T-helper 1 cell treated with Interleukin-12 subunit alpha and Interleukin-12 subunit beta and Interleukin-4 antibody, amounts not matched to agents 30 ng/mL and 1 ng/mL, for 36 hours (primary cell): ENCODE data around the gene GNA14. TPM values are rescaled to one million over a fixed set of nuclear protein-coding genes. Genes with fewer than 3 reads are reported as not detected.
"Not testable (repeated sequence)": the region's sequence is repeated elsewhere in the genome, so short reads cannot be mapped to it uniquely, and the experiment has no call there.

Experiments
- intact Hi-C: fragments of 100-400 bp; cut with micrococcal nuclease; formaldehyde crosslinking; loops from one replicate; pipeline ENCODE4 v1.15.1; 2024
- total RNA-seq: library from RNA; stranded (reverse); gene quantifications from 2 replicates; pipeline ENCODE4 v1.2.3, GENCODE V29; 2022

GNA14 gene
- total RNA-seq, 1 donor from 2014 or later, result not detected

DNA sequence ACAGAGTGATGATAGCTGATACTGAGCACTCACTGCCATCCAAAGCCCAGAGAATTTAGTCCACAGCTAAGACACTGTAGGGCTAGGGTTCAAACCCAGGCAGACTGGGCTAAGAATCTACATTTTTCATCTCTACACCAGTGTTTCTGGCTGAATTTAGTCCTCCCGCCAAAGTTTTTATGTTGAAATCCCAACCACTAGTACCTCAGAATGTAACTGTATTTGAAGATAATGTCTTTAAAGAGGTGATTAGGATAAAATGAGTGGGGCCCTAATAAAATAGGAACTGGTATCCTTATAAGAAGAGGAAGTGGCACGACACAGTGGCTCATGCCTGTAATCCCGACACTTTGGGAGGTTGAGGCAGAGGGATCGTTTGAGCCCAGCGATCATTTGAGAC lies 4.3 kb downstream of the GNA14 start:
- intact Hi-C loops, result no loop called here

DNA sequence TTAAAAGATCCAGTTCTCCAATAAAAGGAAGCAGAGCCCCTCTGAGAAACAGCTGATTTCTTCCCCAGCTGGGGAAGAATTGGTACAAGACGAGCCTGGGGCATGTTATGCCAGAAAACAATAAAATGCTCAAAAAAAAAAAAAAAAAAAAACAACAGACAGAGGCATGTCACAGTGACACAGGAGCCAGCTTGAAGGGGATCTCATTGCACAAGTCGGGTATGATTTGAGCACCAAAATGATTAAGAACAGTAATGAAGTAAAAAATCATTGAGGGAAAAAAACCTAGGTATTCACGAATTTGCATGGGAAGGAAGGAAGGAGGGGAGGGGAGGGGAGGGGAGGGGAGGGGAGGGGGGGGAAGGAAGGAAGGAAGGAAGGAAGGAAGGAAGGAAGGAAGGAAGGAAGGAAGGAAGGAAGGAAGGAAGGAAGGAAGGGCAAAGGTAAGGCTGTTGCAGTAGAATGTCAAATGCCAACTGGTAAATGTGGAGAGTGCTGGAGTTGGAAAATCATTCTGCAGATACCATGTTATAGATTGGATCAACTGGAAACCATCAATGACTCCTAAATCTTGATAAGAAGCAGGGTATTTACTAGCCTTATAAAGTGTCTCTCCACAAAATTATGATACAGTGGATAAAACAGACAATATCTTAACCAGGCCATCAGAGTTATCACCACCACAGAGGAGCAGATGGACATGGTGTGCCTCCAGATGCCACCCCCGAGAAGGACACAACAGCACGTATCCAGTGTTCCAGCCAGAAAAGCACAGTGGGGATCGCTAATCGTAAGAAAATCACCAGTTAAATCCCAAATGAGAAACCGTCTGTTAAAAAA lies 7.2 kb downstream of the GNA14 start:
- intact Hi-C loops, result no loop called here

DNA sequence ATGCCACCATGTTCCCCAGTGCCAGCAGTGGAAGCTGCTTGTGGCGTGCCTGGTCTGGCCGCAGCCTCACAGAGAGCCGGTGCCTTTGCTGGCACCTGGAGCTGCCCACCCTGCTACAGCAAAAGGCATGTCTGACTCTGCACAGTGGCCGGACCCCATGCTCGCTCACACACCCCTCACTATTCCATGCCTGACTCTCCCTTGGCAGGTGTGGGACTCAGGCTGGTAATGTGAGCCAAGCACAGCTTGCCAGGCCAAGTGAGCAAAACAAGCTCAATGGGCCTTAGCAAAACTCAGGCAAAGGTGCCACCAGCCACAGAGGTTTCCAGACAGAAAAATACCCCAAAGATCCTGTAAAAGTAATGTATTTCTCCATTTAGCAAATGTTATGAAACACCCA lies 15.5 kb downstream of the GNA14 start:
- intact Hi-C loops, result no loop called here

DNA sequence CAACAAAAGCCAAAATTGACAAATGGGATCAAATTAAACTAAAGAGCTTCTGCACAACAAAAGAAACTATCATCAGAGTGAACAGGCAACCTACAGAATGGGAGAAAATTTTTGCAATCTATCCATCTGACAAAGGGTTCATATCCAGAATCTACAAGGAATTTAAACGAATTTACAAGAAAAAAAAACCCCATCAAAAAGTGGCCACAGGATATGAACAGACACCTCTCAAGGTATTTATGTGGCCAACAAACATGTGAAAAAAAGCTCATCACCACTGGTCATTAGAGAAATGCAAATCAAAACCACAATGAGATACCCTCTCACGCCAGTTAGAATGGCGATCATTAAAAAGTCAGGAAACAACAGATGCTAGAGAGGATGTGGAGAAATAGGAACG lies 19.3 kb downstream of the GNA14 start:
- intact Hi-C loops, result not testable (repeated sequence)

DNA sequence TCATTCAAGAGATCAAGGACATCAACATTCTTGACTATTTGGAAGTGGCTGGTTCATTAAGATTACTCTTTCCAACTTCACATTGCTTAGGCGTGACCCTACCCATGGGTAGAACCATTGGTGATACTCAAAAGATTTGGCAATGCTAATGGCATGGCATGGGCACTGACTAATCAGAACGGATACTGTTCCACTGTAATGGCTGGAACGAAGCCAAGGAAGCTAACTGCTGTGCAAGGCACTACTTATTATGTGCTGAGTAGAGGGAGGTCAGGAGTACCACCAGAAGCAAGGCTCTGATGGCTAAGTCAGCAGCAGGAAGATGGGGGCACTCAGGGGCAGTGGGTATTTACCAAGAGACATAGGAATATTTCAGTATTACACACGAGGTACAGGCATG lies 31.9 kb downstream of the GNA14 start:
- intact Hi-C loops, result no loop called here

DNA sequence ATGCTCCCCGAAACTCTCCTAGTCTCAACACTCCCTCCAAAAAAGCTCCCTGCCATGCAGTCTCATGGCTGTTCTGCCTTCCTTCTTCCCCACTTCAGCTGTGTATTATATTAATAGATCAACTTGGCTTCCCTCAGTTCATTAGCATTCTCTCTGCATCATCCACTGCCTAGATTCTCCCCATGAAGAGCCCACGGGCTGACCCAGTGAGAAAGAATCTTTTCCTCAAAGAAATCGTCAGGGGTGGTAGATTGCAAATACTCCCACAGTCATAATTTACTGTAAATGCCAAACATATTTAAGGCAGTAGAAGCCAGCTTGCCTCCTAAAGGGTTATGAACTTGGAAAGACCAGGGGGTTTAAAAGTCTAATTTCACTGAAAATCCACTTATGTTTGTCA lies 33.5 kb downstream of the GNA14 start:
- intact Hi-C loops, result no loop called here

DNA sequence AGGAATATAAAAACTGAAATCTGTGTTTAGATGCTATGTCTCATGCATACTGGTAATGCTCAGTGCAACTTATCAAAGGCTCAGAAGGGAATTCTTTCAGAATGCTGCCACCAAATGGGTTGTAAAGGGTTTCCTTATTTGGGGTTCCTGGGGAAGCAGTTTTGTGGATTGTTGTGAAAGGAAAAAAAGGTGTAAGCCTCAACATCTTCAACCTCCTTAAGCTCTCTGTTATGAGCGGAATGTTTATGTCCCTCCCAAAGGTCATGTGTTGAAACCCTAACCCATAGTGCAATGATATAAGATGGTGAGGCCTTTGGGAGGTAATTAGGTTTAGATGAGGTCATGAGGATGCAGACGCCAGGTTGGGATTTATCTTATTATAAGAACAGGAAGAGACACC lies 41.6 kb downstream of the GNA14 start:
- intact Hi-C loops, result no loop called here

DNA sequence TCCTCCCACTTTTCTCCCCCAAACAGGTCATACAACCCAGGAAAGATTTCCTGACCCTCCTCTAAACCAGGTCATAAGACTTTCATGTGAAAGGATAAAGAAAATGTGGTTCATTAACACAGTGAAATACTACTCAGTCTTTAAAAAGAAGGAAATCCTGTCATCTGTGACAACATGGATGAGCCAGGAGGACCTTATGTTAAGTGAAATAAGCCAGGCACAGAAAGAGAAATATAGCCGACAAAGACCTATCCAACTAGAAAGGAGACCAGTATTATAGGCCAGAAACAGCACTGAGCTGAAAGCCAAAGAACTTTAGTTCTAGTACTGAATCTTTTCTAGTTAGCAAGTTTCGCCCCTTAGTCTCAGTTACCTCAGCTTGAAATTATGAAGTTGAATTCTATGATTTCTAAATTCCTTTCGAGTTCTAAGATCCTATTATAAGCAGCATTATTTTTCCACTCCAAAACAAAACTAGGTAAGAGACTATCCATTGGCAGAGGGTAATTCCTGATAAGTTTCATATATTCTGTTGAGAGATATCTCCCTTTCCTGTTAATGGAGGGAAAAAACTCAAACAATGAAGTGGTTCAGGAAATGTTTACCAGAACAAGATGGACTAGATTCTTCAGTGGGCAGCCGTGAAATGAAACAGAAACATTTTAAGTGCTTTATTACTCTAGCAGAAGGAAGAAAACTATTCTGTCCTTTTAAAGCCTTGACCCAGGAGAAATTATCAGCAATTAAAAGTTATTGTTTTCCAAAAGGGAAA lies 42.5 kb downstream of the GNA14 start:
- intact Hi-C loops, result no loop called here

DNA sequence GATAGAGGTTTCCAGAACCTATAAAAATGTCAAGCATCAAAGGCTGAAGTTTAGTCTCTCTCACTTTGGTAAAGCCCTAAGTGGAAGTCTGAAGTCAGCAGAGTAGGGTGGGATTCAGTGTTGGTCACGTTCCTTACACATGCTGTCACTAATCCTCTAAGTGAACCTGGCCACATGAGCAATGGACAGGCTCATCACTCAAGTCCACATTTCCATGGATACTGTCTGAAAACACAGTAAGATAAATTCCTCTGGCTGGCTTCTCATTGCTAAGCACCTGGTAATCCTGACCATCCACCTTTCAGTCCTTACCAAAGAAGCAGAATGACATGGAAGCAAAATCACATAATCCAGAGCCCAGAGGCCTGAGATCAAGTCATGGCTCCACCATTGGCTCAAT lies 43.8 kb downstream of the GNA14 start:
- intact Hi-C loops, result no loop called here

DNA sequence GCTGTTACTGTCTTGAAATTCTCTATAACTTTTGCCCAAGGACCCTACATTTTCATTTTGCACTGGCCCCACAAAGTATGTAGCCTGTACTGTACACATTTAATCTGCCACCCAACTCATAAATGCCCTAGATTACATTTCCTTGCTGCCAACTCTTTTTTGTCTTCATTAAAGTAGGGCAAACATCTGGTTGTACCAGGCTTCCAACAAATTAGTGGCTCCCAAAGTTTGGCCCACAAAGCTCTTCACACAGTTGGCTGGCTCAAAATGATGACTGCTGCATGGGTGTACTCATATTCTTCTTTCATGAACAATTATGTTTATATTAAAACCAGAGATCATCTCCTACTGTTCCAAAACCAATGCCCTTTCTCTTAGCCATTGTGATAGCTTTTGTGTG lies 45.3 kb downstream of the GNA14 start:
- intact Hi-C loops, result no loop called here

DNA sequence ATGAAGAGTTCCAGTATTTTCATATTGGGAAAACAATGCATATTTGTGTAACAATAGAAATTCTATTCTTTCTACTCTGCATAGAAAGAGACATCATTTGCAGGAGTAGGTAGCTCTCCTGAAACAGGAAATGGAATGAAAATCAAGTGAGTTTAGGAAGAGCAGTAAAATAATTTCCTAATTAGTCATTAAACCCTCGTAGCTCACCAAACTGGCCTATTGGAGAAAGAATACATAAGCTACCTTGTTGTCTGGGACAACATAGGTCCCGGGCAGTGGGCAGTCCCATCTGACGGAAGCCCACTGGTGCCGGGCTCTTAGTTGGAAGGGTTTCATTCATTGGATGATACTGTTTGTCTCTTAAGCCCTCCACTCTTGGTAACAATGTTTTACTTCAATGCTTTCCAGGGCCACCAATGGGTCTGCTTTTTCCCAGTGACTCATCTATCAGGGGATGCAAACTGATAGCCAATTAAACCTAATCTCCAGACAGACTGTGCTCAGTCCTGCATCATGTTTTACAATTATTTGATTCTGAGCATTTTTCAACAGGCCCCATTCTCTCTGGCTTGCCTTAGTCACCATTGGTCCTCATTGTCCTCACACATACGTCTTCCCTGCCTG lies 46.5 kb downstream of the GNA14 start:
- intact Hi-C loops, result no loop called here

DNA sequence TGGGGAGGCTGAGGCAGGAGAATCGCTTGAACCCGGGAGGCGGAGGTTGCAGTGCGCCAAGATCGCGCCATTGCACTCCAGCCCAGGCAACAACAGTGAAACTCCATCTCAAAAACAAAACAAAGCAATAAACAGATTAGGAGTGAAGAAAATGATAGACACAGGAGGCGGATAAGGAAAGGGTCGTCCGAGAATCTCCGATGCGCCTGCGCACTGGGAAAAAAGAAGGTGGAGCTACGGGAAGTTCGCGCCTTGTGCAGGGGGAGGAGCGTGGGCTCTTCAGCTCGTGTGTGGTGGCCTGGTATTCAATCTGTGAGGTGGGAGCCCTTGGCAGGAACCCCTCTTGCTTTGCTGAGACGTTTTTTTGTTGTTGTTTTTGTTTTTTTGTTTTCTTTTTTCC lies 47.3 kb downstream of the GNA14 start:
- intact Hi-C loops, result no loop called here

DNA sequence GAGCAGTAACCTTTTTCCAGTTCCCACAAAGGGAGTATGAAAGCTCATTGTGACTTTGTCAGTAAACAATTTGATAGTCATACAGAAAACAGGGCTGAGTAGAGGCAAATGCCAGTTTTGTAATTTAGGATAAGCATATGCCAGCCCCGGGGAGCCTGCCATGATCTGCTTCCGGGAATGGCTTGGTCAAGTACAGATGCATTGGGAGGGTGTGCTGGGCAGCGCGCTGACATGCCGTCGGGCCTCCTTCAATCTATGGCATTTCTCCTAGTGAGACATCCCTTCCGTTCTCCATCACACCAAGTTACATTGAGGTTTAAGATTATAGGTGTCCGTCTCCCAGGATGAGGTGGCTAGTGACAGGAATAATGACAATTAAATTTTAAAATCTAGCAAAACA lies 48.6 kb downstream of the GNA14 start:
- intact Hi-C loops, result no loop called here

DNA sequence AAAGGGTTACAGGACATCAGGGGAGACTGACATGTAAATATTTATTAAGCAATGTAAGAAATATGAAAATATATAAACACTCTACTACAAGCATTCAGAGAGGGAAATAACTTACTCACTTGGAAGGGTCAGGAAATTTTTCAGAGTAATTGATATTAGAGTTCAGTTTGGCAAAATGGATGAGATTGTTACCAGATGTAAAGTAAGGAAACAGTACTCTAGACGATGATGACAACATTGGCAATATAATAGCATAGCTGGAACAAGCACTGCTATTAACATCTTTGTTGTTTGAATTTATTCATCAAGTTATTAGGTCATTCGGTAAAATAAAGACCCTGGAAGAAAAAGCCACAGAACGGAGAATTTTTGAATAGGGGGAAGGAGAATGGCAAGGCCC lies 49.1 kb downstream of the GNA14 start:
- intact Hi-C loops, result no loop called here

DNA sequence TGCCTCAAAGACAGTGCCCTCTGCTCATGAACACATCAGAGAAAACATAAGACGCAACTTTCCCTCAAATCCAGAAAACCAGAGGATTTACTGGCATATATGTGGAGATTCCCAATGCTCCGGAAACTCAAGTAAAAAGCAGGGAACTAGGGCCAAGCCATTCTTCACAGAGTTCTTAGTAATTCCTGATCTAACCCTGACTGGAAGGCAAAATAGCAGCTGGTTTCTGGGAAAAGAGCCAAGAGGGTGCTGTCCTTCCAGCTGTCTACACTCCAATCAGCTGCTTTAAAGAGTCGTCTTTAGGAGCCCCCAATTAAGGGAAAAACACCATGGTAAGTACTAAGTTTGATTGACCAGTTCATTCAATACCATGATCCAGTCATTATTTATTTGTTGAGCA lies 49.6 kb downstream of the GNA14 start:
- intact Hi-C loops, result no loop called here

DNA sequence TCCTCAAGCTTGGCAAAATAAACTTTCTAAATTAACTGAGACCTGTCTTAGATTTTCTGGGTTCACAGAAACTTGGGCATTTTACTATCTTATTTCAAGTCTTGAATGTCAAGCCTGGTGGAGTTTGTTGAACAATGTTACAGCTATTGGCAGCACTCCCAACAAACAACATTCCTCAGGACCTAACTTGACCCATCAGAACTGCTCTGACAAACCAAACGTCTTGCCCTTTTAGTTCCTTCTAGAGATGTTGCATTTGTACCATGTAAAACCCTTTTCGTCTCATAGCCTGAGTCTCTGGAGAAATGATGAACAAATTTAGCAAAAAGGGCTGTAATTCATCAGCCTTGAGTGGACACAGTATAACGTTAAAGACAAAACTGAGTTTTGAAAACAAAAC lies 51.1 kb downstream of the GNA14 start:
- intact Hi-C loops, result no loop called here

DNA sequence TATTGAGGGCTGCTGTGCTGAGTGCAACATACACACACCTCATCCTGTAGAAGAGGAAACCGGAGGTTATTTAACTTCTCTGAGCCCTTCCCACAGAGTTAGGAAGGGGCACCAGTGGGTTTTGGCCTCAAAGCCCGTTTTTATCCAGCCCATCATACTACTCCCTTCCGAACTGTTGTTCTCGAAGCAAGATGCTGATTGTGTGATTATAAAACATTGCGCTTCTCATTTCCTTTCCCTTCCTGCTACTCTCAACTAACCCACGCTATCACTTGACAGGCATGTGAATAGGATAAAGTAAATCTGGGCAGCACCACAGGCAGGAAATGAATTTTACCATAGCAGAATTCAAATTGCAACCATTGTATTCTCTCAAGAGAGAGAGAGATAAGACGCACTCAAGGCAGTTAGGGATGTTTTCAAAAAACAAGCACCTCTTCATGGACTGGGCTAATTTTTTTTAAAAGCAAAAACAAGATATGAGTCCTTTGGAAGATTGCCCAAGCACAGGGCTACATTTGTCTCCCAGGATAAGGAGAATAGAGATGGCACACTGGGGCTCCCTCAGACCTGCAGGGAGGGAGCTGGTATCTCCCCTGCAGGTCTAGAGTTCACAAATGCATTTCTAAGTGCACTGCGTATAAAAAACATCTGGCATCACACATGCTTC lies 52.6 kb downstream of the GNA14 start:
- intact Hi-C loops, result no loop called here

DNA sequence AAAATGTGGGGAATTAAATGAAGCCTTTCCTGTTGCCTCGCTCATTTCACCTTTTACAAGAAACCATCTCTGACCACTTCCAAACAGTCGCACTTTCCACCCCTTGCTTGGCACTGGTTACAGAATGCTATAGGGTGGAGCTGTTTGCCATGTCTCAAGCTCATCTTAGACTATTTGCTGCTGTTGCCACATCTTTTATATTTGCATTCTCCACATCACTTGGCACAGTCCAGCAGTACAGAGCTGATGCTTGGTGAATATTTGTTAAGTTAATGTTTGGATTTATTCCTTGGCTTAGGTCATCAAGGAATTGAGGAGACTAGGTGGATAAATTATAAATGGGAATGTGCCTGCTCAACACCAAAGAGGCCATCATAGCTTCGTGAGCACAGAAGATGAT lies 53.2 kb downstream of the GNA14 start:
- intact Hi-C loops, result no loop called here

DNA sequence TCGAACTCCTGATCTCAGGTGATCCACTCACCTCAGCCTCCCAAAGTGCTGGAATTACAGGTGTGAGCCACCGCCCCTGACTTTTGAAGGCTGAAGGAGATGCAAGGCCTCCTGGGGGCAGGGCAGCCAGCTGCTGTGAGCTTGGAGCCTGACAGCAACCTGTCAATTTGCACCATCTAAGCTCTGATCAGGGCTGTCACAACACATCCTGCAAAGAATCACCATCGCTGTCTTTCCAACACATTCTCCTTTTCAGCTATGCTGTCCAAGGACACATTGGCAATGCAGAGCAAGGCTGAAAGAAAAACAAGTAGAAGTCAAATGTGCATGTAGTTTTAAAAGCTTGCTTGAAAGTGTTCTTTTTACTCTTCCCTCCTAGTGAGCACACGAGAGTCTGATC lies 54.6 kb downstream of the GNA14 start:
- intact Hi-C loops, result no loop called here

DNA sequence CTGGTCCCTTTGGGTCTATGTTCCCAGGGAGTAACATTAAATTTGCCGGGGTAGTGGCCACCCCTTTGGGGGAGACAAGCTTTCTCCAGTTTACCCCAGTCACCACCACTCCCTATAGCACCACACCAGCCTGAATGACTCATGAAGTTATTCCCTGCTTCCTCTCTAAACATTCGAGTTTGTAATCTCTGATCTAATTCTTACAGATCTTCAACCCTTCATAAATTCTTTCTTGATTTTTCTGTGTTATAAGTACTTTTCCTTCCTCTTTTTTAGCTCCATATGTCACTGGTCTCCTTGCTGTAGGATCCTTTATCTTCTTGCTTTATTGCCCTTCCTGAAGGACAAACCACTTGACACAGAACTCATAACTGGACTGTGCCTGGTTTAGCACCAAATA lies 55.6 kb downstream of the GNA14 start:
- intact Hi-C loops, result no loop called here

DNA sequence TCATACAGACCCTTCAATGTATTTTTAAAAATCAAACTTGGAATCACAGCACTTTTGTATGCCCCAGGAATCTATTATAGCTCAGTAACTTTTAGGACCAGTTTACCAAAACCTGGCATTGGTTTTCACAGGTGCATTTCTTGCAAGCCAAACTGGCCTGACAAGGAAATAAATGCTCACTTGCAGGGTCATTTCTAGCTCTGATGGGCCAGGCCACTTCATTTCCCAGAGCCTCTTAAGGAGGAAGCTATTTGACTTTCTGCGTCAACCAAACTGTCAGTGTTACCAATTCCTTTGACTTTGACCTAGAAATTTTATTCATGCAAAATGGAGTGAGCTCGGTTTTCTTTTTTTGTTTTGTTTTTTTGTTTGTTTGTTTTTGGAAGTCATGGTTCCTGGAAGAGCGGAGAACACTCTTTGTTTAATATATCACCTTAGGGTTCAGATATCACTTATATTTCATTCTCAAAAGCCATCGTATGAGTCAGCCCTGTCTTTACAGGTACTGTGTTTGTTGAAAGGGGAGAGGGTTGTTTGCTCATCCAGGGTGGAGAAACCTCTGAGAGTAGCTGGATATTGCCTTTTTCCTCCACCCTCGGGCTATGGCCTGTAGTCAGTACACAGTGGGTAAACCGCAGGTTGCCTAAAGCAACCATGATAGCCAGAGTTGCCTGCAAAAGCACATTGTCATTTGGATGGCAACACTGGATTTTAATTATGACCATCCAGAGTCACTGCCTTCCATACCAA lies 58.9 kb downstream of the GNA14 start:
- intact Hi-C loops, result no loop called here
